HUES64 (cell line): ENCODE results near the gene EIF4G2.
A peak's percentile ranks its signal among the peaks of the same experiment; 100 is the strongest.
"Not testable (repeated sequence)": the region's sequence is repeated elsewhere in the genome, so short reads cannot be mapped to it uniquely, and the experiment has no call there.

Source experiments
- H3K27ac ChIP-seq: 2 replicates; pipeline ENCODE4 v1.7.0; 2013; ENCODE audit warnings: low read depth, low read length, inconsistent platforms
- H3K27me3 ChIP-seq: 2 replicates; pipeline ENCODE4 v1.6.1; 2013; ENCODE audit warnings: mild to moderate bottlenecking, low read length; ENCODE audit not compliant: insufficient read depth
- H3K36me3 ChIP-seq: 2 replicates; pipeline ENCODE4 v1.6.1; 2013; ENCODE audit warnings: mild to moderate bottlenecking, low read length; ENCODE audit not compliant: insufficient read depth
- H3K4me1 ChIP-seq: 2 replicates; pipeline ENCODE4 v1.6.1; 2013; ENCODE audit warnings: mild to moderate bottlenecking, low read length, moderate library complexity; ENCODE audit not compliant: insufficient read depth
- H3K4me3 ChIP-seq: 2 replicates; pipeline ENCODE4 v1.5.1; 2013; ENCODE audit warnings: mild to moderate bottlenecking, low read length, moderate library complexity
- H3K9ac ChIP-seq: 2 replicates; pipeline ENCODE4 v1.6.1; 2013; ENCODE audit warnings: mild to moderate bottlenecking, low read depth, low read length
- H3K9me3 ChIP-seq: 2 replicates; pipeline ENCODE4 v1.6.1; 2013; ENCODE audit warnings: low read depth, low read length; ENCODE audit not compliant: insufficient read depth
- WGBS: fragments of 150-250, 120-280 bp; methylation state at CpG from one replicate; pipeline ENCODE4 v1.1.7; 2013; ENCODE audit warnings: missing lambda C conversion rate; 5-methylcytosine and 5-hydroxymethylcytosine counted together

EIF4G2 gene

GRCh38 chr11:10838881-10839280 lies 30.2 kb upstream of the EIF4G2 start:
- Histone ChIP-seq H3K4me1 (no peaks in the 10 kb centered on the region), H3K9ac (no peak overlapping the region), H3K4me3 (no peak overlapping the region), H3K36me3 (no peaks in the 10 kb centered on the region), H3K27me3 (no peaks in the 10 kb centered on the region), H3K27ac (no peak overlapping the region), H3K9me3 (no peaks in the 10 kb centered on the region)
- 63% methylated on average over 3 of the region's 3 CpGs for WGBS

- H3K9ac ChIP-seq = no peak overlapping the region
- no peaks in the 10 kb centered on the region for H3K4me1 ChIP-seq
- H3K4me3 ChIP-seq = no peak overlapping the region
- no peaks in the 10 kb centered on the region for H3K9me3 ChIP-seq
- no peaks in the 10 kb centered on the region for H3K27me3 ChIP-seq
- H3K36me3 ChIP-seq = no peaks in the 10 kb centered on the region
- no peak overlapping the region for H3K27ac ChIP-seq
Measured at GRCh38 chr11:10838083-10838482, 29.4 kb upstream of the EIF4G2 start.

- not testable (repeated sequence) for H3K4me3 ChIP-seq
- WGBS = 94% methylated on average over 4 of the region's 4 CpGs
Measured at GRCh38 chr11:10836884-10837283, 28.2 kb upstream of the EIF4G2 start.

GRCh38 chr11:10829139-10829538 lies 20.4 kb upstream of the EIF4G2 start:
- no peaks in the 10 kb centered on the region for H3K4me1 ChIP-seq
- H3K4me3 ChIP-seq = no peak overlapping the region
- no peak overlapping the region for H3K9ac ChIP-seq
- H3K27ac ChIP-seq = no peak overlapping the region
- H3K27me3 ChIP-seq = no peaks in the 10 kb centered on the region
- no peaks in the 10 kb centered on the region for H3K9me3 ChIP-seq
- no peaks in the 10 kb centered on the region for H3K36me3 ChIP-seq
- 92% methylated on average over 4 of the region's 4 CpGs for WGBS

More at GRCh38 chr11:10836884-10837283, 28.2 kb upstream of the EIF4G2 start:
- not testable (repeated sequence) for H3K27ac ChIP-seq, H3K9ac ChIP-seq, H3K9me3 ChIP-seq, H3K4me1 ChIP-seq, H3K27me3 ChIP-seq, H3K36me3 ChIP-seq

GRCh38 chr11:10828402-10828801 lies 19.7 kb upstream of the EIF4G2 start:
- H3K27ac ChIP-seq = no peak overlapping the region
- WGBS = 47% methylated on average over 2 of the region's 2 CpGs
- H3K27me3 ChIP-seq = no peaks in the 10 kb centered on the region
- no peaks in the 10 kb centered on the region for H3K36me3 ChIP-seq
- H3K4me1 ChIP-seq = no peaks in the 10 kb centered on the region
- no peak overlapping the region for H3K9ac ChIP-seq
- H3K9me3 ChIP-seq = no peaks in the 10 kb centered on the region
- no peak overlapping the region for H3K4me3 ChIP-seq

GRCh38 chr11:10824888-10825287 lies 16.2 kb upstream of the EIF4G2 start:
- Histone ChIP-seq H3K27me3 (no peaks in the 10 kb centered on the region), H3K9me3 (no peaks in the 10 kb centered on the region), H3K36me3 (no peaks in the 10 kb centered on the region), H3K9ac (no peak overlapping the region), H3K4me1 (no peaks in the 10 kb centered on the region), H3K27ac (no peak overlapping the region), H3K4me3 (no peak overlapping the region)
- WGBS = 84% methylated on average over 3 of the region's 3 CpGs

GRCh38 chr11:10823152-10823579 lies 14.4 kb upstream of the EIF4G2 start:
- Histone ChIP-seq H3K27me3 (no peaks in the 10 kb centered on the region), H3K4me3 (no peak overlapping the region), H3K27ac (no peak overlapping the region), H3K4me1 (no peaks in the 10 kb centered on the region), H3K36me3 (no peaks in the 10 kb centered on the region), H3K9me3 (no peaks in the 10 kb centered on the region), H3K9ac (no peak overlapping the region)
- WGBS = 92% methylated on average over 2 of the region's 2 CpGs

- H3K9ac ChIP-seq, H3K27ac ChIP-seq, H3K36me3 ChIP-seq, H3K9me3 ChIP-seq, H3K4me3 ChIP-seq, H3K27me3 ChIP-seq, H3K4me1 ChIP-seq: not testable (repeated sequence)
- 83% methylated on average over 2 of the region's 3 CpGs for WGBS
Measured at GRCh38 chr11:10822491-10822890, 13.8 kb upstream of the EIF4G2 start.

GRCh38 chr11:10818594-10818993 lies 9.9 kb upstream of the EIF4G2 start:
- no peaks in the 10 kb centered on the region for H3K9me3 ChIP-seq
- H3K4me1 ChIP-seq = no peaks in the 10 kb centered on the region
- 100% methylated on average over 1 of the region's 1 CpG for WGBS
- H3K36me3 ChIP-seq = no peaks in the 10 kb centered on the region
- H3K9ac ChIP-seq = no peak overlapping the region
- H3K4me3 ChIP-seq = no peak overlapping the region
- H3K27ac ChIP-seq = no peak overlapping the region
- H3K27me3 ChIP-seq = no peaks in the 10 kb centered on the region

GRCh38 chr11:10813945-10814344 lies 5.2 kb upstream of the EIF4G2 start:
- H3K4me3 ChIP-seq = no peak overlapping the region
- no peaks in the 10 kb centered on the region for H3K27me3 ChIP-seq
- no peaks in the 10 kb centered on the region for H3K36me3 ChIP-seq
- no peak overlapping the region for H3K27ac ChIP-seq
- H3K4me1 ChIP-seq = peaks cover 9% of the 10 kb centered on the region
- no peak overlapping the region for H3K9ac ChIP-seq
- no peaks in the 10 kb centered on the region for H3K9me3 ChIP-seq

- WGBS = under 1% methylated on average over 25 of the region's 29 CpGs
- peaks cover 20% of the 10 kb centered on the region for H3K4me1 ChIP-seq
- H3K9me3 ChIP-seq = no peaks in the 10 kb centered on the region
- H3K27ac ChIP-seq = peak overlapping the region; percentile 99
- H3K4me3 ChIP-seq = peak overlapping the region; percentile 97
- peak overlapping the region; percentile 100 for H3K9ac ChIP-seq
- no peaks in the 10 kb centered on the region for H3K27me3 ChIP-seq
- peaks cover 31% of the 10 kb centered on the region for H3K36me3 ChIP-seq
Measured at GRCh38 chr11:10809373-10810160, 841 bp upstream of the EIF4G2 start.

GRCh38 chr11:10808235-10808552 lies 532 bp downstream of the EIF4G2 start:
- WGBS = under 1% methylated on average over 36 of the region's 36 CpGs
- Histone ChIP-seq H3K4me1 (peaks cover 20% of the 10 kb centered on the region), H3K36me3 (peaks cover 45% of the 10 kb centered on the region), H3K27me3 (no peaks in the 10 kb centered on the region), H3K4me3 (peak overlapping the region; percentile 97), H3K9ac (peak overlapping the region; percentile 100), H3K9me3 (no peaks in the 10 kb centered on the region), H3K27ac (peak overlapping the region; percentile 99)
